Measurements from ENCODE around the gene TFPI.

TFPI gene

DNA sequence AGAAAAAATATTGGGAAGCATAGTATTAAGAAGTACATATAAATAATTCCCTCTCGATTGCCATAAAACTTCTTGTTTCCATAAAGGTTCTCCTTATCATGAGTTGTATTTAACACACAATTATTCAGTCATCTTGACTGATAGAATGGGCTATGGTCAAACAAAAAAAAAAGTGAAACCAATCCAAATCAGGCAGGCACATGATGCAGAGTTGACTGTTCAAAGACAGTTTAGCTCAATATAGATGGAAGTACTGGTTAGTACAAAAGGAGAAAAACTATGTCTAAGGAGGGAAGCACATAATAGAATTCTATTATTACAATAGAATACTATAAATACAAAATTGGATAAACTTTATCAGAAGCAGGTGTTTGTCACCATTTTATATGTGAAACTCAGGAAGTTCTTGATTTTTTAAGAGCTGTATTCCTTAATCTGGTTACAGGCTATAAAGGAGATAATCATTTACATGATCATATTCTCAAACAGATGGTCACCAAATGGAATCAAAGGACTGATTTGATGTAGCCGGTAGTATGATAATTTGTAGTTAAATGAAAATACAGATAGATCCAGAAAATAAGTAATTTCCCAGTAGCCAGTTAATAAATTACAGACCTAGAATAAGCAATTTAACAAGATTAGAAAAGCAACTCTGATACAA, 88.0 kb downstream of the TFPI start:
- DNase-seq (ENCODE audit: low read depth) = no peak

- no peak for DNase-seq (ENCODE audit: low read depth)
Measured at GRCh38 chr2:187462839-187463238, 91.4 kb downstream of the TFPI start.

GRCh38 chr2:187461294-187462261, 92.7 kb downstream of the TFPI start:
- DNase-seq (ENCODE audit: low read depth) = no peak

GRCh38 chr2:187459256-187459655, 95.0 kb downstream of the TFPI start:
- DNase-seq (ENCODE audit: low read depth) = no peak

GRCh38 chr2:187453078-187453641, 101.1 kb downstream of the TFPI start:
- no peak for DNase-seq (ENCODE audit: low read depth)

DNA sequence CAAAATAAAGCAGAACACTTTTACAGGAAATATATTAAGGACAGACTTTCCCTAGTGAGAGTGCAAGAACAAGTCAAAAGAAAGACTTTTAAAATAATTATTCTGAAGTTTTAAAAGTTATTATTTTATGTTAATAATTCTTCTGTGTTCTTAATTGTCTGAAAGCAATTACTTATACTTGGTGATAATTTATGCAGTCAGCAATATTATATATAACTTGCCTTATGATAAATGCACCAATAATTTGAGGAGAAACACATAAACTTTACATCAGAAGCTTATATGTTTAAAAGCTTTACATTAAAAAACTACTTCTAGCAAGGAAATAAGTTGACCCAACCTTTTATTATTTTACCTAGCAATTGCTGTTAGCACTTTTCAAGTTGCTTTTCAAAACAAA, 102.7 kb downstream of the TFPI start:
- DNase-seq (ENCODE audit: low read depth) = no peak

DNA sequence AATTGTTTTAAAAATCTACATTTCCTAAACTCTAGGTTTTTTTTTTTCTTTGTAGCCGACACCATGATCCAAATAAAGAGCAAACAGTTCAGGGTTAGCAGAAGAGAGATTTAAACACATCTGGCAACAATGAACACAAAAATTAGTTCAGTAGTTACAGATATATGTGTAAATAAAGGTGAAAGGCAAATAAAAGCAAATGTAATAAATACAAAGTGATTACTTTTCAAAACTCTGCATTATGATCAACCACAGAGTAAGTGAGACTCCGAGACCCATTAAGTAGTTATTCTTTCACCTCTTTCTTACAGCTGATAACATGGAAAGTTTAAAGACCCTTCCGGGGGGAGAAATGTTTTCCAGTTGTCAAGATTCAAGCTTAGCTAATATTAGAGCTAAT, 106.9 kb downstream of the TFPI start:
- no peak for DNase-seq (ENCODE audit: low read depth)

- no peak for DNase-seq (ENCODE audit: low read depth)
Measured at GRCh38 chr2:187446711-187447110, 107.5 kb downstream of the TFPI start.

DNA sequence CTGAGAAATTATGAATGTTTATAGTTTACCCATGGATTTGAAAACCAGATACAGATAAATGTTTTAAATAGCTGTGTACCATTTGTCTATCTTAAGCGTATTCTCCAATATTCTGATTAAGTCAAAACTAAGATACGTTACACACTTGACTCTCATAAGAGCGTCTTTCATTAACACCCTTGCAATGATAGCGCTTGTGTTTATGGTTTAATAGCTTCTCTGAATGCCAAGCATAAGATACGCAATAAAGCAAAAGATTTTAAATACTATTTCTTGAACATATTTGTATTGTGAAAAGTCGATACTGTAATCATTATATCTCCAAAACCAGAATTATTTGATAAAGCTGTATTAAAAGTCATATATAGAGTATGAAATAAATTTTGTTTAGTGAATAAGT, 109.2 kb downstream of the TFPI start:
- no peak for DNase-seq (ENCODE audit: low read depth)

DNA sequence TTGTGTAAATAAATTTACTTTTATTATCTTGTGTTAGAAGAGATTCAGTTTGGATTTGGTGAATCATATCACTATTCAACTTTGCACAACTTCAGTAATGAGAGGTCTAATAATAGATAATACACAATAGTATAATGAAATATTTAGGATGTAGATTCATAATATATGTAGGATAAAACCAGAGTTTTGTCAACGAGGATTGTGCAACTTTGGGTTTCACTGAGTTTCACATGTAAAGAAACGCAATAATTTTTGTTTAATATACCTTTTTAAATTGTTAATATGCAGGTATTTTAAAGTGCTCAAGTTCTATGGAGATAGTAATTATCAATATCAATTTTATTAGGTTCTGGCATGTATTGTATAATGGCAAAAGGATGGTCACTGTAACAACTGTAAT, 111.5 kb downstream of the TFPI start:
- no peak for DNase-seq (ENCODE audit: low read depth)

DNA sequence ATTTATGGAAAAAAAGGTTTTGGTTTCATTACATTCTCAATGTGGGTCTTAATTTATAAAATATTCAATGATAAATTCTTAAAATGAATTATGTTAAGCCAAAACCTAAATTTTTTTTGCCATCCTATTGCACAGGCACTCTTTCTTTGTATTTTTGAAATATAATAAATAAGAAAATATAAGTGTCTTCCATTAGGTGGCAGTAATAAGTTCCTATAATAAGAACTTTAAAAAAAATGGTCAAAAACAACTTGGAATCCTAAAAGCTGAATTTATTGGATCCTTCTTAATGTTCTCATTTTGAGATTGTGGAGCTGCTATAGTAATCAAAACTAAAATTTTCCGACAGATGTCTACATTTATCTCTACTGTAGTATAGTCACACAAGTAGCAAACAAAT, 111.9 kb downstream of the TFPI start:
- DNase-seq (ENCODE audit: low read depth) = no peak

DNA sequence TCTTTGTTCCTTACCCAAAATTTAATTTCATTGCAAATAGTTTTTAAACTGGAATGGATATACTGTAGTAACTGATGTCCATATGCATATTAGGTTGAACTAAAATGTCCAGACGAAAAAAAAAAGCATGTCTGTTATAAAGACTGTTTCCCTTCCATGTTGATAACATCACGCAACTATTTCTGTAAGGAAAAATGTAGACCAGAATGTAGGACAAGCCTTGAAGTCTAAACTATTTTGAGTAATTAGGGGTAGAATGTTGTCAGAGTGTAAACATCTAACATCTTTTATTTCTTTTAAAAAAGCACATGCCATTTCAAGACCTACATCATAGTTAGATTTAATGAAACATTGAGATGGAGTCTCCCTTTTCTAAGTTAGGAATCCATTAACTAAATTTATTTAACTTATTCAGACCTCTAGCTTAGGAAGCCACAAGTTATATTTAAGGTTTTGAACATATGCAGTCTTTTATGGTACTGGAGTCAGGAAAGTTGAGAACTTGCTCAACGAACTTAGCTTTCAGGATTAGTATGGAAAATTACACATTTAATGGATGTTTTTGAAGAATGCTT, 114.0 kb downstream of the TFPI start:
- no peak for DNase-seq (ENCODE audit: low read depth)

- no peak for DNase-seq (ENCODE audit: low read depth)
Measured at GRCh38 chr2:187438455-187438854, 115.8 kb downstream of the TFPI start.

DNA sequence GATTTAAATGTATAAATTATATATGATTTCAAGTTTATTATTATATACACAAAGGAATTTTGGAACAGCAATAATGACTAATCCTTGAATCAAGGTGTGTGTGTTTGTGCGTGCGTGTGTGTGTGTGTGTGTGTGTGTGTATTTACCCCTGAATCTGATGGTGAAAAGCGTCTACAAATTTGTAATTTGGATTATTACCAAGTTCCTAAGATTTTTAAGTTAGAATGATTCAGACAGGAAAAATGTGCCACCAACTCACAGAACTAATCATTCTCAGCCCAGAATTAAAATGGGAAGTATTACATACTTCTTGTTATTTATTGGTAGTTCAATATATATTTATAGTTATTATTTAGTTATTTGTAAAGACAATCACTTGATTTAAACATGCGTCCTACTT, 118.5 kb downstream of the TFPI start:
- no peak for DNase-seq (ENCODE audit: low read depth)

DNA sequence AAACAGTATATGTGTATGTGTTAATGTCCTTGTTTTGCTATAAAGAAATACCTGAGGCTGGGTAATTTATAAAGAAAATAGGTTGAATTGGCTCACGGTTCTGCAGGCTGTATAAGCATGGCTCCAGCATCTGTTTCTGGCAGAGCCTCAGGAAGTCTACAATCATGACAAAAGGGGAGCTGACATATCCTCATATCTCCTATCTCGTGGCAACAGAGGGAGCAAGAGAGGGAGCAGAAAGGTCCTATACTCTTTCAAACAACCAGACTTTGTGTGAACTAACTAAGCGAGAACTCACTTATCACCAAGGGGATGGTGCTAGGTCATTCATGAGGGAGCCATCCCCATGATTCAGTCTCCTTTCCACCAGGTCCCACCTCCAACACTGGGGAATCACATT, 119.2 kb downstream of the TFPI start:
- no peak for DNase-seq (ENCODE audit: low read depth)

- no peak for DNase-seq (ENCODE audit: low read depth)
Measured at GRCh38 chr2:187434342-187434785, 119.9 kb downstream of the TFPI start.

- DNase-seq (ENCODE audit: low read depth) = no peak
Measured at GRCh38 chr2:187431911-187432310, 122.3 kb downstream of the TFPI start.

DNA sequence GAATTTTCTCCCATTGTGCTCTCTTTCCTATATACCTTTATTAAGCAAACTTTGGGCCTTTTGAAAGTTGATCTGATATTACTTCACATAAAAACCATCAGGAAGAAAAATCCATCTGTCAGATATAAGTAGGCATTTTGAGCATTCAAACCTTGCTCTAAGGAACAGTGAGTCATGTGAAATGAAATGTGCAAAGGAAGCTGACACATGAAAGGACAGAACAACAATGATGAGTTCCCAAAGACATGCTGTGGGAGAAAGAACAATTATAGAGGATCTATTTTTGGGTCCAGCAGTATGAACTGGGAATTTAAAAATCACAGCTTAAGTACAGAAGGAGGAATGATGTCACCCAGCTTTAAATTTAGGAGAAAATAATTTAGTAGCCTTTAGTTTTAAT, 124.2 kb downstream of the TFPI start:
- DNase-seq (ENCODE audit: low read depth) = no peak

GRCh38 chr2:187424146-187424545, 130.1 kb downstream of the TFPI start:
- no peak for DNase-seq (ENCODE audit: low read depth)

DNA sequence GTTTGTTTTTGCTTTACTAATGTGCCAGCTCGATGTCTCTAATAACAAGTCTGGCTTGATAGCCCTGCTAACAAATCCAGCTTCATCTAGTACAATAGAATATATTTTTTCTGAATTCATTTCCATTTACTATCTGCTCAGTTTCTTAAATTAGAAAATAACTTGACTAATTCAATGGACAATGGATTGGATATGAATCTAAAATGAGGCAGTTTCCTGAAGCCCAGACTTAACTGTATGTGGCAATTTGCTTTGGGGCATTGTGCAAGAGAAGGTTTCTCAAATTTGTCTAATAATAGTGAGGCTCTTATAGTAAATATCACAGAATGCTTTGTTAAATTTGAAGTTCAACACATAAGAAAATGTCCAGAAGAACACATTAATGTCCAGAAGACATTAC, 132.0 kb downstream of the TFPI start:
- DNase-seq (ENCODE audit: low read depth) = no peak

- DNase-seq (ENCODE audit: low read depth) = no peak
Measured at GRCh38 chr2:187421519-187421918, 132.7 kb downstream of the TFPI start.

GRCh38 chr2:187419808-187420207, 134.4 kb downstream of the TFPI start:
- DNase-seq (ENCODE audit: low read depth) = no peak

DNA sequence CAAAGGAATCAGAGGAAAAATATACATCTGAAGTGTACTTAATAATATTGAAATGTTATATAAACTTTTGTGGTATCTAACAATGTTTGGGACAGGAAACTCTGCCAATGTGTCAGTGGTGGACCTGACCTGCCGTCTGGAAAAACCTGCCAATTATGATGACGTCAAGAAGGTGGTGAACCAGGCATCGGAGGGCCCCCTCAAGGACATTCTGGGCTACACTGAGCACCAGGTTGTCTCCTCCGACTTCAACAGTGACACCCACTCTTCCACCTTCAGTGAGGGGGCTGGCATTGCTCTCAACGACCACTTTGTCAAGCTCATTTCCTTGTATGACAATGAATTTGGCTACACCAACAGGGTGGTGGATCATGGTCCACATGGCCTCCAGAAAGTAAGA, 138.8 kb downstream of the TFPI start:
- no peak for DNase-seq (ENCODE audit: low read depth)
